Natural killer cell treated with Interleukin-12 subunit alpha and Interleukin-12 subunit beta and Interleukin-15 and Interleukin-18, amount 100 ng/mL, for 72 hours (primary cell): Measurements from ENCODE around the gene DNER. TPM values are rescaled to one million over a fixed set of nuclear protein-coding genes. Genes with fewer than 3 reads are reported as not detected.
A peak's percentile ranks its signal among the peaks of the same experiment; 100 is the strongest.
"Not testable (repeated sequence)": the region's sequence is repeated elsewhere in the genome, so short reads cannot be mapped to it uniquely, and the experiment has no call there.

Experiments used
- ATAC-seq, 2 donors: fragments of 150-1000 bp; cut with Tn5 transposase in 1 of 2; sonication (Bioruptor Pico), chemical (Tn5 transposase) in 1 of 2; 2 replicates each; pipeline ENCODE4 v1.10.0; 2021
- DNase-seq: peaks from one replicate; pipeline ENCODE4 v3.0.0; 2022; ENCODE audit warnings: low spot score
- H3K27ac Mint-ChIP-seq, 2 donors: 1 replicate in 1 of 2; 2 replicates in 1 of 2; pipeline ENCODE4 v1.8.0; 2022; ENCODE audit warnings: mixed read lengths in 2 of 2, mild to moderate bottlenecking in 1 of 2, moderate library complexity in 1 of 2
- H3K27me3 Mint-ChIP-seq, 2 donors: 1 replicate in 1 of 2; 2 replicates in 1 of 2; pipeline ENCODE4 v1.8.0; 2022; ENCODE audit warnings: mixed read lengths in 2 of 2
- H3K36me3 Mint-ChIP-seq: one replicate; pipeline ENCODE4 v1.8.0; 2022; ENCODE audit warnings: mixed read lengths
- H3K4me1 Mint-ChIP-seq, 2 donors: 1 replicate in 1 of 2; 2 replicates in 1 of 2; pipeline ENCODE4 v1.8.0; 2022; ENCODE audit warnings: low read depth in 2 of 2, mixed read lengths in 2 of 2, mild to moderate bottlenecking in 1 of 2
- H3K4me3 Mint-ChIP-seq: one replicate; pipeline ENCODE4 v1.8.0; 2022; ENCODE audit warnings: mixed read lengths
- H3K9me3 Mint-ChIP-seq: 2 replicates; pipeline ENCODE4 v1.8.0; 2022; ENCODE audit warnings: mixed read lengths
- total RNA-seq, 2 donors: library from RNA; stranded (reverse); gene quantifications; one replicate each; pipeline ENCODE4 v1.2.3, GENCODE V29; 2022

DNER gene
- total RNA-seq, 2 donors from 2014 or later: 0.14 TPM; not detected in 1

GRCh38 chr2:229528846-229529245 is 185.5 kb downstream of the DNER start:
- ATAC-seq: no peak
- Mint-ChIP-seq H3K27me3 (peaks cover 3 to 24% of the 10 kb centered on the region in 2 donors), H3K36me3 (peaks cover 6% of the 10 kb centered on the region)

GRCh38 chr2:229526951-229527350 is 187.4 kb downstream of the DNER start:
- ATAC-seq: no peak
- H3K4me3 Mint-ChIP-seq: no peak overlapping the region
- H3K9me3 Mint-ChIP-seq: peaks cover 3% of the 10 kb centered on the region
- no peak overlapping the region for H3K27ac Mint-ChIP-seq
- H3K36me3 Mint-ChIP-seq: peaks cover 5% of the 10 kb centered on the region
- no peak for DNase-seq
- no peaks in the 10 kb centered on the region for H3K4me1 Mint-ChIP-seq
- peaks cover 3 to 14% of the 10 kb centered on the region in 2 donors for H3K27me3 Mint-ChIP-seq

More at GRCh38 chr2:229528846-229529245, 185.5 kb downstream of the DNER start:
- no peak overlapping the region for H3K27ac Mint-ChIP-seq
- H3K4me1 Mint-ChIP-seq: no peaks in the 10 kb centered on the region
- peaks cover 3% of the 10 kb centered on the region for H3K9me3 Mint-ChIP-seq
- DNase-seq: no peak
- no peak overlapping the region for H3K4me3 Mint-ChIP-seq

GRCh38 chr2:229524799-229525198 is 189.6 kb downstream of the DNER start:
- H3K9me3 Mint-ChIP-seq: no peaks in the 10 kb centered on the region
- no peak overlapping the region for H3K27ac Mint-ChIP-seq
- DNase-seq: no peak
- H3K4me3 Mint-ChIP-seq: no peak overlapping the region
- ATAC-seq: peak in 1 of 2 donors; percentile 20
- peaks cover 3 to 7% of the 10 kb centered on the region in 2 donors for H3K27me3 Mint-ChIP-seq
- no peaks in the 10 kb centered on the region for H3K4me1 Mint-ChIP-seq
- H3K36me3 Mint-ChIP-seq: no peaks in the 10 kb centered on the region

- H3K9me3 Mint-ChIP-seq: no peaks in the 10 kb centered on the region
- no peaks in the 10 kb centered on the region for H3K4me1 Mint-ChIP-seq
- H3K27ac Mint-ChIP-seq: no peak overlapping the region
- H3K4me3 Mint-ChIP-seq: no peak overlapping the region
- DNase-seq (no peak), ATAC-seq (no peak)
- H3K27me3 Mint-ChIP-seq: peaks cover 2 to 12% of the 10 kb centered on the region in 2 donors
- no peaks in the 10 kb centered on the region for H3K36me3 Mint-ChIP-seq
Measured at GRCh38 chr2:229523663-229524062, 190.7 kb downstream of the DNER start.

GRCh38 chr2:229521576-229521975 is 192.8 kb downstream of the DNER start:
- Mint-ChIP-seq H3K27me3 (peaks cover 3 to 20% of the 10 kb centered on the region in 2 donors), H3K4me1 (no peaks in the 10 kb centered on the region), H3K9me3 (no peaks in the 10 kb centered on the region), H3K4me3 (no peak overlapping the region), H3K36me3 (no peaks in the 10 kb centered on the region), H3K27ac (no peak overlapping the region)
- ATAC-seq (no peak), DNase-seq (no peak)

GRCh38 chr2:229520691-229521096 is 193.7 kb downstream of the DNER start:
- peaks cover 3 to 20% of the 10 kb centered on the region in 2 donors for H3K27me3 Mint-ChIP-seq
- no peak overlapping the region for H3K4me3 Mint-ChIP-seq
- no peaks in the 10 kb centered on the region for H3K9me3 Mint-ChIP-seq
- no peaks in the 10 kb centered on the region for H3K4me1 Mint-ChIP-seq
- no peak overlapping the region for H3K27ac Mint-ChIP-seq
- no peak for DNase-seq
- no peak for ATAC-seq
- H3K36me3 Mint-ChIP-seq: no peaks in the 10 kb centered on the region

- H3K27me3 Mint-ChIP-seq: peaks cover 5 to 16% of the 10 kb centered on the region in 2 donors
- no peaks in the 10 kb centered on the region for H3K36me3 Mint-ChIP-seq
- no peak for DNase-seq
- no peaks in the 10 kb centered on the region for H3K4me1 Mint-ChIP-seq
- H3K27ac Mint-ChIP-seq: no peak overlapping the region
- H3K4me3 Mint-ChIP-seq: no peak overlapping the region
- ATAC-seq: no peak
- H3K9me3 Mint-ChIP-seq: no peaks in the 10 kb centered on the region
Measured at GRCh38 chr2:229519655-229520430, 194.5 kb downstream of the DNER start.

- H3K4me3 Mint-ChIP-seq: no peak overlapping the region
- H3K4me1 Mint-ChIP-seq: no peaks in the 10 kb centered on the region
- no peaks in the 10 kb centered on the region for H3K36me3 Mint-ChIP-seq
- peaks cover 14 to 22% of the 10 kb centered on the region in 2 donors for H3K27me3 Mint-ChIP-seq
- no peak overlapping the region for H3K27ac Mint-ChIP-seq
- DNase-seq (no peak), ATAC-seq (no peak)
- no peaks in the 10 kb centered on the region for H3K9me3 Mint-ChIP-seq
Measured at GRCh38 chr2:229514273-229514895, 200.0 kb downstream of the DNER start.

- Mint-ChIP-seq H3K4me1 (no peaks in the 10 kb centered on the region), H3K27me3 (peaks cover 9 to 10% of the 10 kb centered on the region in 2 donors), H3K36me3 (no peaks in the 10 kb centered on the region), H3K4me3 (no peak overlapping the region), H3K27ac (no peak overlapping the region), H3K9me3 (no peaks in the 10 kb centered on the region)
- DNase-seq (no peak), ATAC-seq (no peak)
Measured at GRCh38 chr2:229511524-229511923, 202.8 kb downstream of the DNER start.

GRCh38 chr2:229506699-229507098 is 207.7 kb downstream of the DNER start:
- not testable (repeated sequence) for H3K36me3 Mint-ChIP-seq, H3K4me1 Mint-ChIP-seq, ATAC-seq, H3K4me3 Mint-ChIP-seq, DNase-seq, H3K9me3 Mint-ChIP-seq, H3K27ac Mint-ChIP-seq
- H3K27me3 Mint-ChIP-seq: peaks cover 2 to 15% of the 10 kb centered on the region in 2 donors

- peaks cover 0 to 6% of the 10 kb centered on the region in 2 donors for H3K27me3 Mint-ChIP-seq
- H3K4me1 Mint-ChIP-seq: no peaks in the 10 kb centered on the region
- peaks cover 4% of the 10 kb centered on the region for H3K9me3 Mint-ChIP-seq
- H3K27ac Mint-ChIP-seq: no peak overlapping the region
- no peak for ATAC-seq
- H3K4me3 Mint-ChIP-seq: no peak overlapping the region
- H3K36me3 Mint-ChIP-seq: no peaks in the 10 kb centered on the region
- DNase-seq: no peak
Measured at GRCh38 chr2:229501051-229501794, 213.1 kb downstream of the DNER start.

GRCh38 chr2:229492034-229492433 is 222.3 kb downstream of the DNER start:
- no peak for ATAC-seq
- no peak overlapping the region for H3K4me3 Mint-ChIP-seq
- peaks cover 7 to 24% of the 10 kb centered on the region in 2 donors for H3K27me3 Mint-ChIP-seq
- H3K9me3 Mint-ChIP-seq: peaks cover 11% of the 10 kb centered on the region
- H3K4me1 Mint-ChIP-seq: no peaks in the 10 kb centered on the region
- no peak for DNase-seq
- H3K36me3 Mint-ChIP-seq: no peaks in the 10 kb centered on the region
- H3K27ac Mint-ChIP-seq: no peak overlapping the region

- DNase-seq (no peak), ATAC-seq (no peak)
Measured at GRCh38 chr2:229490167-229490566, 224.2 kb downstream of the DNER start.

GRCh38 chr2:229489016-229489415 is 225.3 kb downstream of the DNER start:
- peaks cover 11% of the 10 kb centered on the region for H3K9me3 Mint-ChIP-seq
- H3K27me3 Mint-ChIP-seq: peaks cover 9 to 24% of the 10 kb centered on the region in 2 donors
- no peaks in the 10 kb centered on the region for H3K36me3 Mint-ChIP-seq
- DNase-seq: no peak
- H3K27ac Mint-ChIP-seq: no peak overlapping the region
- no peaks in the 10 kb centered on the region for H3K4me1 Mint-ChIP-seq
- H3K4me3 Mint-ChIP-seq: no peak overlapping the region
- no peak for ATAC-seq

More at GRCh38 chr2:229490167-229490566, 224.2 kb downstream of the DNER start:
- H3K36me3 Mint-ChIP-seq: no peaks in the 10 kb centered on the region
- H3K27me3 Mint-ChIP-seq: peaks cover 9 to 24% of the 10 kb centered on the region in 2 donors
- H3K4me1 Mint-ChIP-seq: no peaks in the 10 kb centered on the region
- H3K4me3 Mint-ChIP-seq: no peak overlapping the region
- H3K27ac Mint-ChIP-seq: no peak overlapping the region
- H3K9me3 Mint-ChIP-seq: peaks cover 11% of the 10 kb centered on the region
